GM21619 (cell line): ENCODE results near the gene KIRREL3.

Source experiments
- ATAC-seq: cut with Tn5 transposase; IDR thresholded peaks from one replicate; pipeline ENCODE4 v1.9.1; 2021; ENCODE audit not compliant: unreplicated experiment

Gene KIRREL3

DNA sequence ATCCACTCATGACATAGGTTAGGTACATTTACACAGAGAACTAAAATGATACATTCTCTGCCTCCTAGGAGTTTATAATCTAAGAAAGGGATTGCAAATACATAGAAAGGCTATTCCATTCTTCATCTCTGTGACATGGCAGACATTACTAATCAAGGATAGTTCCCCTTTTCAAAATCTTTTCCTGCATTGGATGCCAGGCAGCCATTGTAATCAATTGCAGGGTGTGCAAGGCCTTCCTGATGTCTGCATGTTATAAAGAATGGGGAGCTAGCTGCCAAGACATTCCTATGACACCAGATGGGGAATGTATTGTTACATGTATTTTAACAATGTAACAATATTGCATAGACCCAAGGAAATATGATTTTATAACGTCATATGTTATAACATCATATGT lies 82.0 kb downstream of the KIRREL3 start:
- no peak for ATAC-seq

DNA sequence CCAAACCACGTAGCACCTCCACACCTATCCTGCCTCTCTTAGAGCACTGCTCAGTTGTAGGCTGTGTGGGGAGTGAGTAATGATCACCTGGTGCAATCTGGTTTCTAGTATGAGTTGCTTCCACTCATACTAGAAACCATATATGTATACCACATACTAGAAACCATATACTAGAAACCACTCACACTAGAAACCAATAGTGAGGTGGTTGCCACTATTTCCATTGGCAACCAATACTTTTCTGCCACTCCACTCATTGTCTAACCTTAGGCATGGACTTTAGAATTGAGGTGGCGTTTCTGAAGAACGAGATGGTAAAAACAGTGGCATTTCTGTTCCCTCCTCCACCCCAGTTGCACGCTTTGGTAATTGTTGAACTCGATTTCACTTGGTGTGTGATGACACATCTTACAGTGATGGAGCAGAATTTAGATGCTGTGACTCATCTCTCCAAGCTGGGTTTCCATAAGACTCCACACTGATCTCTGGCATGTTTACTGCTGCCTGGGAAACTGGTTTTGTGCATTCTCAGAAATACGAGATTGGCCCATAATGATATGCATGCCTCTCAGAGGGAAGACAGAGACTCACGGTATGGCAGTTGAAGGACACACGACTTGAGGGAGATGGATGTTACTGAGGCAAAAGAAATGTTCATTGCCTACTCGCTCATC lies 82.9 kb downstream of the KIRREL3 start:
- peak; percentile 95 for ATAC-seq

DNA sequence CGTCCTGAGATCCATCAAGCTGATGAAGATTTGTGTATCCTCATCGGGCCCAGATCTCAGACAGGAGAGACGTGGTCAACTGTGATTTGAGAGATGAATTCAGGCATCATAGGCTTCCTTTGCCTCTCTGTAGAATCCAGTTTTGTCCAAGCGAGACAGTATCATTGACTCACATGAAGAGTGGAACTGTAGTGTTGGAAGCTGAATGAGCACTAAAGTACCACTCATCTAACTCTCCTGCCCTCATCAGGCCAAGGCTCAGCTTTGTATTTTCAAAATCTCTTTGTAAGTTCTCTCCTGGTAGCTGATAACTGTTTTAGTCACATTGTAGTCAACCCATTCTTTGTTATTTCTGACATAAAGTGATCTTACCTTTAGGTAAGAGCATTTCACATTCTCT lies 85.1 kb downstream of the KIRREL3 start:
- no peak for ATAC-seq

DNA sequence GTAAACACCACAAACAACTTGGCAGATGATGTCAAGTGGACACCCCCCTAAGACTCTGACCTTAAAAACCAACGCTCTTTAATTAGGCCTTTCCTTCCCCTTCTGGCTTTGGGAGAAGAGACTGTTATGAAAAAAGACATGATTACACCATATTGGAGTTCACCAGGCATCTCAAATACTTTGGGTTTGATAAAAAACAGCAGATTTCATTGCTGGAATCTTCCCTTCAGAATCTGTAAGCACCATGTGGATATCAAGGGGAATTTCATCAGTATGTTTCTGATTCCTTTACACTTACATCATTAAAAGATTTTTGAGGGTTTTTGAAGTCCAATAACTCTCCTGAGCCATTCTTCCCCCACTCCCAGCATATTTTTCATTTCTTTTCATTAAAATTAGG lies 85.6 kb downstream of the KIRREL3 start:
- no peak for ATAC-seq

DNA sequence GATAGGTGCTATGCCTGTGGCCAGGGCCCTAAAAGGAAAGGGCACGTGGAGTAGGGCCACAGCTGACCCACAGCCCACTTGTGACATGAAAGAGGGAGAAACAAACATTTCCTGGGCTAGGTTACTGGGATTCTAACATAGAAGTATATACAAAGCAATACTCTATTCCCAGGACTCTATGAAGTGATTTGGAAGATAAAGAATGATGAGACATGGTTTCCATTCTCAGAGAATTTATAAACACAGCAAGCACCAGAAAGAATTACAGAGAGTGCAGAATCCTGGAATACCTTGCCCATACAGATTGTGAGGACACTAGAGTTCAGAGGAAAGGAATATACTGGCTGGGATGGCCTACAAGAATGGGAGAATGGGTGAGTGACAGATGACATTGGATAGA lies 86.4 kb downstream of the KIRREL3 start:
- no peak for ATAC-seq

DNA sequence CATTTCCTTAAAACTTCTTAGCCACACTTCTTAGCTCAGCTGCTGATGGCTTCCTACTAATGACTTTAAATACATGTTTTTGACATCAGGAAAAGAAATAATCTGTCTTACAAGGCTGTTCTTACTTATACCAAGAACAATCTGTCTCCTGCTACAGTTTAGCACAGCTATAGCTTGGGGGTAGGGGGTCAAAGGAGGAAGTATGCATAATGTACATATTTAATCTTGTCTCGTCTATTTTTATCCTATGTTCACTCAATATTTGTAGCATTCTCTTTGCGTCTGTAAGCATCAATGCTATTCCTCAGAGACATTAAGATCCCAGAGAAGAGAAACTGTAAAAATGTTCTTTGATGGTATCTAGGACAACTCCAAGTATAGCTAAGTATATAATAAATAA lies 96.0 kb downstream of the KIRREL3 start:
- no peak for ATAC-seq

DNA sequence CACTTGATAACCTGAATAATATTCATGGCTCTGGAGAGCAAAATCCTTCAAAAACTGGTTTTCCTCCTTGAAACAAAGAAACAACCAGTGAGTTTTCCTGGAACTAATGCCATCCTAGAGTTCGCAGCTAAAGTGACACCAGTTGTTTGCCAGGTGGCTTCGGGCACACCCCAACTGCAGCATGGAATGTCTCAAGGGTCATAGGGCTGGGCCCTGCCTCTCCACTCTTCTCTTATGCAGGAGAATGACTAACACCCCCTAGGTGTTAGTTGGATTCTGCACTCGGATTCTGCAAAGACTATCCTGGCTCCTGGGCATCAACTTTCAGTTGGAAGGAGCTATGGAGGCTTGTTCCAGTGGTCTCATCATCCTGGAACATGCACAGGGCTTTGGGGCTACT lies 98.8 kb downstream of the KIRREL3 start:
- ATAC-seq, result no peak

DNA sequence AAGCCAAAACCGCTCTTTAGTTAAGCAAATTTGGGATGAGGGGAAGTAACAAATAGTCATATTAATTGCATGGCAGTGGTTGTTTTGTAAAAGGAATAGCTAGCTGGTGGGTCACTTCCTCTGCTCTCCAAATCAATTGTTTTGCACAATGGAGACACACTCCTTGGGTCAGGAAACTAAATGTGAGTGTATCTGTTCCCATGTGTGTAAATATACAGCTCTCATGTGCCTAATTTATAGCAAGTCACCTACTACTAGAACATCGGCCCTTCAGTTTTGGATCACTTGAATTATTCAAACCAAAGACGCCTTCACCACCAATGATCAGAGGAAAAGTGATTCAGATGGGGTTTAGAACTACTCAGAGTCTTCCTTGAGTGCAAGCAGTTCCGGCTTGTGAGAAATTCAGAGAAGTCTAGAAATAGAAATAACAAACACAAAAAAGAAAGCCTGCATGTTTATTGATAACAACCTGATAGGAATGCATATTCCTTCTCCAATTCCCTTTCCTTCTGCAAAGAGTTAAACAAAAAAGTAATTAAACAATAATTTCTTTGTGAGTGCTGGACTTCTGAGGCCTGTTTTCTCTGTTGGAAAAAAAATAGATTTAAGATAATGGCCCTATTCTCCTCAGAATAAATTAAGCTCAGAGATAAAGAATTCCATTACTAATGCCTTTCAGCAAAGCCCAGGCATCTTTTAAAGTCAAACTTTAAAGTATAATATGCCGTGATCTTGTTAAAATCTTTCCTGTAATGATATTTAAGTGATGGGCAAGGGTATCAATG lies 100.4 kb downstream of the KIRREL3 start:
- no peak for ATAC-seq

DNA sequence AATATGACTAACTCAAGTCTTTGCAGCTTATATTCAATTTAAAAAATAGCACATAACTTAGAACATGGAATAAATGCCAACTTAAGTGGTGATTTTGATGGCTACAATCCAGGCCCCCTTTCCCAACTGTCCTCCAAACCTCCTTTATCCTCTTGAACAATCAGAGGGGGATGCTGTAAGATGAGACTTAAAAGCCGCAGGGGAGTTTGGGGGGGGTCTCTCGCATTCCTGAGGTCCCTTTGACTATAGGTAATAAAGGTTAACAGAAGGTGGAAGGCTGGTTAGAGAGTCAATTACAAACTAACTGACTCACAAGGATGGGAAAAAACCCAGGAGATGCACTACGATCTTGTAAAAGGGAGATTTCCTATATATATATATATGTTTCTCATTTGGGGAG lies 101.8 kb downstream of the KIRREL3 start:
- no peak for ATAC-seq

DNA sequence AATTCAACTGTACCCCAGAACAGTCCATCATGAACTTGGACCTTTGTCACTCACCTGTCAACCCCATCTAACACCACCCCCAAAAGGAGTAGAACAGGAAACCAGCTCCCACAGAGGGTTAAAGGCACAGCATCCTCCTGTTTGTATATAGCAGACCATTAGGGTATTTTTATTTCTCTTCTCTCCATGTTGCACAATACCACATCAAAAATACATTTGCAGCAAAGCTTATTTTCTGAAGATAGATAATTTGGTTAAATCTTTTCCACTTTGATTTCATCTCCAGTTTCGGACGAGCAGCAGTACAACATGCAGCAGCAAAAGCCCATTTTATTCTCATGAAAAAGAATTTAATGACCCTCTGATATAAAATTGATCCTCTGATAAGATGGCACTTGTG lies 103.1 kb downstream of the KIRREL3 start:
- no peak for ATAC-seq

DNA sequence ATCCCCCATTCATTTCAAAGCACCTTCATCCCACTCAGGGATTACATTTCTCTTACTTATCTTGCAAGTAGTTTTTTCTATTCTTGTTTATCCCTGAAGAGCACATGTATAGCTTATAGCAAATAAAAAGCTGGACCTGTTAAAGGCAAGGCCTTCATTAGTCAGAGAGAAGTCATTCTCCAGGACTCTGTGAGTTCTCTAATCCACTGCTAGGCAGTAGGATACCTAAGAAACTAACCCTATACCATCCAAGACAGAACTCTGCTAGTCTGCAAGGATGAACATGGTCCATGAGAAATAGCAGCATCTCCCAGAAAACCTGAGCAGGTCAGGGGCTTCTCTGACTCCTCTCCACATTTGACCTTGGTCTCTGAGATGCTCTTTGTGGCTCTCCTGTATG lies 104.5 kb downstream of the KIRREL3 start:
- ATAC-seq, result no peak

DNA sequence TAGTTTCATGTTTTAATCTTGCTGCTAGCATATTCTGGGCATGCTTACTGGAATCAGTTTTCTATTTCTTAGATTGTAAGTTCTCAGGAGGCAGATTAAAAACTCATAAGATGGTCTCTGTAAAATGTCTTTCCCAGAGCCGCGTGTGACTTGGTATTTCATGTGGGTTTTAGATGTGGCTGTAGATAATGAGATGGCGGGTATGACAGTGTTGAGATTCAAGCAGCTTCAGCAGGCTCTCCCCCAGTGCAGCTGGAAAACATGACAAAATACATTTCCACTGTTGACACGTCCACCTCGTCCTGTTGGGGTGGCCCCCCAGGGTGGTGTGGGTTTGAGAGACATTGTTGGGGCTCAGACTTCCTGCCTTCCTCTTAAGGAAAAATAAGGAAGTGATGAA lies 106.8 kb downstream of the KIRREL3 start:
- no peak for ATAC-seq

DNA sequence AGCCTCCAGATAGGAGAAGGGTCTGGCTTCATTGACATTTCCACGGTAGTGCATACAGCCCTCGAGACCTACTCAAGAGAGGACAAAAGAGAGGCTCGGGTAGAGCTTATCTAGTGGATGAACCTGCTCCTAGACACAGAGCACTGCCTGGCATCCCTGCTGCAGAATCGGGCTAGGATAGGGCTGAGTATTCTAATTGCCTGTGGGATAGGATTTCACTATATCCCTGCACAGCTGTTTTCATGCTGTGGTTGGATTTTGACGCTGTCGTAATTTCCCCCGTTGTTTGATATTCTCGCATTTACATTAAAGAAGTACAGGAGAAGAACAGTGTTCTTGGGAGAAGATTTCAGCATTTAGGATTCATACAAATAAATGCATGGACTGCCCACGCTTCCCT lies 107.8 kb downstream of the KIRREL3 start:
- no peak for ATAC-seq

DNA sequence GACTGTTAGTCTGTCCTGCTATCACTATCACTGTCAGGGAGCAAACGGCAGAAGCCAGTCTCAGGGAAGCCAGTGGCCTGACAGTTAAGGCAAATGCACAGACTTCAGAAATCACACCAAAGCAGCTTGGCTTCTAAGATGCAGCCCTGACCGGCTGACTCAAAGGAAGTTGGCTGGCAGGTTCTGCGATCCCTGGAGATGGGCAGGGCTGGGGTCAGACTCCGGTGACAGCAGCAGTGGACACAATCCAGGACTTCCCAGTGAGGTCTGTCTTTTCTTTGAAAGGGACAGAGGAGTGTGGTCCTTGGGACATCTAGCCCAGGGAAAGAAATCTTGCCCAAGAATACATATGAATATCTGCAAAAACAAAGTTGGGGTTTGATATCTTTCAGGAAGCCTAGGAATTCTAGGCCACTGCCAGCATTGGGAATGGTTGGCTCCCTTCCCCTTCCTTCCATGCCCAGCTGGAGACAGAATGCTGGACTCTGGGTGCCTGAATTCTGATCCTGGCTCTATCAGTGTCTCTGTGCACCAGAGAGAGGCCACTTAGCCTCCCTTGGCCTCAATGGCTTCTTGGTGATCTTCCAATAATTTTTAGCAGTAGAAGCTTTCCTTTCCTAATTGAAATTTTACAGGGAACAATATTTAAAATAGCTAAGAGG lies 108.9 kb downstream of the KIRREL3 start:
- ATAC-seq, result no peak

DNA sequence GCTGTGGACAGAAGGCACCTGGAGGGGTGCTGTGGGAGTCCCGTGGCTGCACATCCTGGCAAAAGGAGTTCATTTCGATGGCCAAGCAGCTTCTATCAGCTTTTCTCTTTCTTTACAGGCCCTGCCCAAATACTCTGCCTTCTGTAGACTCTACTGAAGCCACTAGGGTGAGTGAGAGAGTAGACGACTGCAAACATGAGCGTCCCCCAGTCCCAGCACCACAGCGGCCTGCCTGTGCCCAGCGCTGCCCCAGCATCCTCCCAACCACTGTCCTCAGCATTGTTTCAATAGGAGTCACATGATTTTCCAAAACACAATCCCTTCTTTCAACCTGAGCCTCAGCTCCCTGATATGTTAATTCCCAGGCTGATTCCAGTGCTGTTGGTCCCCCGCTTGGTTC lies 110.0 kb downstream of the KIRREL3 start:
- ATAC-seq, result no peak

DNA sequence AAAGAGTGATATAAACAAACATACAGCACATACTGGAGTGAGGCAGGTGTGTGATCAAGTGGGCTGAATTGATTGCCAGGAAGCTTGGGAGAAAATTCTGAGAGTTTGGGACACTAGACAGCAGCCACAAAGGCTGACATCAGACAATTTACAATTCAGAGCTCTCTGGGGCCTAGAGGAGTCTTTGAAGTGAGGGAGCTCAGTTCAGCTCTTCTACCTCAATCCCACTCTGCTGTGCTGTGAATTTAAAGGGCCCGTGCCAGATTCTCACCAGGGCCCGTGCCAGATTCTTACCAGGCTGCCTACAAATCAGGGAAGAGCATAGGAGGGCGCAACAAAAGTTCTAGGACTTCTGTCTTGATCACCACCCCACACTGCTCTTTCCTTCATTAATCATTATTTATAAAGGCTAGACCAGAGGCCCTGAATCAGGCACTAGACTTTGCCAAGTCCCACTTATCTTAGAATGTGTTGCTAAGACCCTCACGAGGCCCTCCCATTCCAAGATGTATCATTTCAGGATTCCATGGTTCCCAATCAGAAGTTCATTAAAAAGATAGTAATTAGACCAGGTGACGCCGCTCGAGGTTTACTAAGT lies 112.4 kb downstream of the KIRREL3 start:
- no peak for ATAC-seq

DNA sequence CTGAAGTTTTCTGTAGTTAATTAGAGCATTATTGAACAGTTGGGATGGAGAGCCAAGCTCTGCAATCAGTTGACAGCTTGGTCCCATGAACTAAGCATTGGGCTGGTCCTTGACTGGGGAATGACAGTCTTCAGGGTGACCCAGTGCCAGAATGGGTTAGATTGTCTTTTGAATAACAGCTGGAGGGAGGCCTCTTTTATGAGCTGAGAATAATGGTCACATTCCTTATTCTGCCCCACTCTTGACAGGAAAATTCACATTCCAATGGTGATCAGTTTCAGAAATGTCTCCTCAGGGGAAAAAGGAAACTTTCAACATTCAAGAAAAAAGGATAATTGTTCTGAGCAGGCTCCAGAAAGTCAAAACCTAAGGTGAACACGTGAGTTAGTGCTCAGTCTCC lies 113.9 kb downstream of the KIRREL3 start:
- no peak for ATAC-seq

DNA sequence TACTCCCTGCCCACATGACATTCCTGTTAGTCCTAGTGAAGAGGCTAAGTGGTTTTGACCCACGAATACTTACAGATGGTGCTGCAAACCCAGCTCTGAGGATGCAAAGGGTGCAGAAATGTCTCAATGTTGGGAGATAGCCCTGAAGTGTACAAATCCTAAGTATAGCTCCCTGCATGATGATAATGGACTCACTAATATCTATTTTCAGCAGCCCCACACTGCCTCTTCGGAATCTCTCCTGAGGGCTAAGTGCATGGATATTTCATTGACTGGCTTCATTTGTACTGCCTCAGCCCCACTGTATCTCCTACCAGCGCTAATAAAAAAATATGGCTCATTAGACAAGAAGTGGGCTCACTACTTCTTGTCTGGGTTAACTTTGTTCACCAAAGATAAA lies 114.5 kb downstream of the KIRREL3 start:
- ATAC-seq, result no peak

DNA sequence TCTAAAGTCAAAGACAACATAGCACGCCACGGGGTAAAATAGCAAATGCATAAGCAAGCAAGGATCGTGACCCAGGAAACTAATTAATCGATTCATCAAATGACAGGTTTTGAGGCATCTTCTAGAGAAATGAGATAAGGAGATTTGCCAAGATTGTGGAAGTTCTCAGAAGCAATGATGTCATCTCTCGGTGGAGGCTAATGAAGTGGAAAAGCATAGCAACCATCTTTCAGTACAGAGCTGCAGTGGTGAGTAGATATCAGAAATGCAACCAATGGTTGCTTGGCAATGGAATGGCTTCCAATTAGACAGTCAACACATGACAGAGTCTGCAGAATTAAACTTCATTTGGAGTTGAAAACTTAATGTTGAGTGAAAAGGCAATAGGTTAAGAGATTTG lies 116.0 kb downstream of the KIRREL3 start:
- ATAC-seq, result no peak

DNA sequence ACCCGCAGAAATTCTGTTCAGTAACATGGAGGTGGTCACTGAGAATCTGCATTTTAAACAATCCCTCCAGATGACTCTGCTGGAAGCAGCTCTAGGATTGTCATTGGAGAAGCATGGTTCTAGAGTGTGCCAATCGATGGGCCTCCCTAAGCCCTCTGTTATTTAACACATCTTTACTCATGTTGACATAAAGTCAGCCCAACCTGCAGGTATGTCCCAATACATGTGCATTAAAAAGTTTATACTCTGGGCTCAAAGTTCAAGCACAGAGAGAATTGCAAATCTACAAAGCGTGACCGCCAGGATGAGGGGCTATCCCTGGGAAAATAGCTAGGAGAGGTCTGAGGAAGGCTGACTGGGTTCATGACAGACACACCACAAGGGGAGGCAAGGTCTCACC lies 116.4 kb downstream of the KIRREL3 start:
- ATAC-seq, result no peak

DNA sequence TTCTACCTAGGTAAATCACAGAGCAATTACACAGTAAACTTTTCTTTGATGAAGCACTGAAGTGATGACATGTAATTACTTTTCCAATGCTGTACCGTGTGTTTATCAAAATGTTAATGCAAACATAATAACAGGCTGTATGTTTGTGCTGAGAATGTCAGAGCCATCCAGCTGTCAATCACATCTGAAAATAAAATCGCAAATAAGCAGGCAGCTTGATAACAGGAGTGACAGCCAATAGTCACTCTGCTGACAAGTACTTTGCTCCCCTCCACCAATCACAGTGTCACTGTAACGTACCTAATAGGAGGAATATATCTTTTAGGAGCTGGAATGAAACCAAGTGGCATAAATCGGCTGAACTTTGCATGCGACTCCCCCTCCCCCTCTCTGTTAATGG lies 119.7 kb downstream of the KIRREL3 start:
- ATAC-seq, result no peak

DNA sequence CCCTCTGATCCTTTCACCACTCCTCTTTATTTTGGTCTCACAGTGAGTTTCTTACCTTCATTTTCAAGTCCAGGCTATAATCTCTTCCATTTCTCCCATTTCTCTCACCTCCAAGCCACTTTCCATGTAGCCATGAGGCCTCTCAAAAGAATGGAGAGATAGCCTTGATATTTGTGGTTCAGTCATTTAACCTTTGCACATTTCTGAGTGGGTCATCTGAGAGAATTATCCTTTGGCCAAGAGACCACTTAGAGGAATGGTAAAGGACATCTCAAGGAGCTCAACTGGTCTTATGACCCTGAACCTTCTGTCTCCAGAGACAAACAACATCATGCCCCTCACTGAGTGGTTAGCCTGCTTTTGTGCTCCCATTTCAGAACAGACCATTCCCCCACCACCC lies 121.1 kb downstream of the KIRREL3 start:
- no peak for ATAC-seq
